HepG2 (cell line): ENCODE results near the gene MARCHF5.

ENCODE experiments used
- ARNT ChIP-seq: fragments of 450-650 bp; IDR thresholded peaks from 2 replicates; pipeline ENCODE4 v1.6.1; 2017
- ZFP41 ChIP-seq: sonication (generic); formaldehyde crosslinking; IDR thresholded peaks from 2 replicates; pipeline ENCODE4 v1.4.0; 2020; ENCODE audit warnings: mild to moderate bottlenecking, missing genetic modification reagents, borderline replicate concordance

DNA sequence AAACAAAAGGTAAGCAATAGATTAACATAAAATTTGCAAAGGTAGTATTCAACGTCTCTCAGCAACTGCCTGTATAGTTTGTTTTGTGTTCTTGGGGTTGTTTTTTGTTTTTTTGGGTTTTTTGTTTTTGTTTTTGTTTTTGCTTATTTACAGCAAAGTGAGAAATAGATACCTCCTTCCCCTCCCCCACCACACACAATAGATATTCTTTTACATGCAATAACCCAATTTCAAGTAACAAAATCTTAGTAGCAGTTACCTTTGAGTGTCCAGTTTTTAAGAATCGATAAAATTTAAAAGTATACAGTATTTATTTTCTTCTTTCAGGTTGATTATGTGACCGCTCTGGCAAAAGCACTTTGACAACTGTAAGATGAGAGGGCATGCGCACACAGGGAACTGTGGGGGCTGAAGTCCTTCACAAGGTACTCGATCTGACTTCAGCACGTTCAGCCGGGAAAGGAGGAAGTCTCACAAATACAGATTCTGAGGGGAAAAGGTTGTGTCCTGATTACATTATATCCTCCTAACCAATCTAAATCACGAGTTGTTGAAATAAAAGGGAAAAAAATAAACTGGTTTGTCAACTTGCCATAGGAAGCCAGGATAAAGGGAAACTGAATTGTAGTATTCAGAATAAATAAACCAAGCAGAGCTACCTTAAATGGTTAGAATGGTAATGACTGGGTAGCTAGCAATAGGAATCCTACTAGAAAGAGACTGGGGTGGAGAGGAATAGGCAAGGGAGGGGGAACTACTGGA, 47.9 kb upstream of the MARCHF5 start:
- TF ChIP-seq ZFP41 (CRISPR knock-in tag) (no peak), ARNT (no peak)
